PC-9 (cell line): Measurements from ENCODE around the gene ST6GALNAC1. TPM values are rescaled to one million over a fixed set of nuclear protein-coding genes. Genes with fewer than 3 reads are reported as not detected.

Experiments
- BruUV-seq: library from RNA; stranded (reverse); fragments of 400-500 nt; replicated peaks from 2 replicates; lab custom pipeline; 2021; lab: Mats Ljungman, UMichigan
- CTCF ChIA-PET: fragments of 300-600 bp; sonication (Branson Sonifier 250); formaldehyde crosslinking; loops from one replicate; lab custom pipeline; 2022; ENCODE audit warnings: antibody characterized with exemption; lab: Charles Lee
- POLR2A ChIA-PET: fragments of 300-600 bp; sonication (Branson Sonifier 250); formaldehyde crosslinking; loops from one replicate; lab custom pipeline; 2022; ENCODE audit warnings: antibody characterized with exemption; ENCODE audit not compliant: unreplicated experiment; lab: Charles Lee
- DNase-seq, 2 experiments: peaks; one replicate each; pipeline versions ENCODE4 v3.0.0 to v3.0.0-alpha.2; 2015 to 2022; ENCODE audit warnings: mixed read lengths in 1 of 2
- H2AFZ ChIP-seq: fragments of 200-600 bp; sonication (generic); 2 replicates; pipeline ENCODE4 v1.8.1; 2017; ENCODE audit warnings: antibody characterized with exemption
- H3F3A ChIP-seq: fragments of 200-600 bp; sonication (generic); 2 replicates; pipeline ENCODE4 v1.8.1; 2017; ENCODE audit warnings: antibody characterized with exemption, mild to moderate bottlenecking, low read depth; ENCODE audit not compliant: insufficient read depth
- H3K27ac ChIP-seq: fragments of 200-600 bp; sonication (generic); 2 replicates; pipeline ENCODE4 v1.6.1; 2016; ENCODE audit warnings: mixed run types
- H3K27me3 ChIP-seq: fragments of 200-600 bp; sonication (generic); 2 replicates; pipeline ENCODE4 v1.6.1; 2016; ENCODE audit warnings: low read depth, mixed run types; ENCODE audit not compliant: insufficient read depth
- H3K36me3 ChIP-seq: fragments of 200-600 bp; sonication (generic); 2 replicates; pipeline ENCODE4 v1.6.1; 2016; ENCODE audit warnings: low read depth, mixed run types
- H3K4me1 ChIP-seq: fragments of 200-600 bp; sonication (generic); replicated peaks from 2 replicates; pipeline ENCODE4 v1.6.1; 2016; ENCODE audit warnings: mixed run types; ENCODE audit not compliant: insufficient read depth
- H3K4me2 ChIP-seq: fragments of 200-600 bp; sonication (generic); 2 replicates; pipeline ENCODE4 v1.6.1; 2017; ENCODE audit warnings: mixed run types
- H3K4me3 ChIP-seq: fragments of 200-600 bp; sonication (generic); 2 replicates; pipeline ENCODE4 v1.6.1; 2016; ENCODE audit warnings: mixed run types
- H3K79me2 ChIP-seq: fragments of 200-600 bp; sonication (generic); 2 replicates; pipeline ENCODE4 v1.6.1; 2017; ENCODE audit warnings: low read depth, mixed run types
- H3K9me2 ChIP-seq: fragments of 200-600 bp; sonication (generic); 2 replicates; pipeline ENCODE4 v1.8.1; 2017; ENCODE audit warnings: mild to moderate bottlenecking; ENCODE audit not compliant: insufficient read depth
- H3K9me3 ChIP-seq: fragments of 200-600 bp; sonication (generic); 2 replicates; pipeline ENCODE4 v1.8.1; 2016; ENCODE audit warnings: low read depth; ENCODE audit not compliant: insufficient read depth
- H4K20me1 ChIP-seq: fragments of 200-600 bp; sonication (generic); 2 replicates; pipeline ENCODE4 v1.8.1; 2017; ENCODE audit not compliant: insufficient read depth
- EZH2 ChIP-seq: fragments of 200-600 bp; sonication (generic); IDR thresholded peaks from 2 replicates; pipeline ENCODE4 v1.8.0; 2017; ENCODE audit warnings: antibody characterized with exemption, low read depth
- intact Hi-C: fragments of 100-400 bp; cut with micrococcal nuclease; formaldehyde crosslinking; loops from one replicate; pipeline ENCODE4 v1.10.0; 2022; ENCODE audit not compliant: unreplicated experiment
- total RNA-seq: library from RNA; stranded (reverse); gene quantifications from 2 replicates; pipeline ENCODE4 v1.2.3, GENCODE V29; 2021
- TF ChIP-seq, protein P1 (sequence below): fragments of 200-600 bp; sonication (generic); conservative IDR thresholded peaks from 2 replicates; pipeline ENCODE4 v1.6.1; 2017; ENCODE audit warnings: mixed run types, antibody characterized with exemption, mild to moderate bottlenecking, moderate library complexity

Gene ST6GALNAC1
- total RNA-seq, 1 experiment from 2014 or later = 0.76 TPM

DNA sequence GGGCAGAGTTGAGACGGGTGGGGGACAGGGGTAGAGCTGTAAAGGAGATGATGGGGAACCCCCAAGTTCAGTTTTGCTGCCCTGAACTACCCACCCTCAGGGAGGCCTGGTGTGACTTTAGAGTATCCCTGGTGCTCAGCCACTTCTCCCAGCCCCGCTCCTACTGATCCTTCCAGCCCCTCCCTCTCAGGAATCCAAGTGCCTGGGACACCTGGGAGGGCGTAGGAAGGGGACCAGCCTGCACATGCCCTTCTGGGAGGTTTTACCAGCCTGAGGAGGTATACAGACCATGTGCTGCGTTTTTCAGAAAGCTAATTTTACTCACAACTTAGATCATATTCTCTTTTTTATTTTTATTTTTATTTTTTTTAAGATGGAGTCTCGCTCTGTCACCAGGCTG is 62.0 kb downstream of the ST6GALNAC1 start:
- no TSS peak for BruUV-seq
- no peak overlapping the region for H3K4me2 ChIP-seq
- intact Hi-C loops = no loop called here
- ChIA-PET CTCF (interaction anchor here (0.6 kb wide), 2 partner anchors 12 to 87 kb away, joined by 4 to 5 read pairs; a partner anchor contains a TSS), POLR2A (no interaction called here)
- no peaks in the 10 kb centered on the region for H3K79me2 ChIP-seq
- no peaks in the 10 kb centered on the region for H3K36me3 ChIP-seq
- H3K9me2 ChIP-seq = no peaks in the 10 kb centered on the region
- H3K4me3 ChIP-seq = no peak overlapping the region
- no peak for DNase-seq
- no peaks in the 10 kb centered on the region for H3K27me3 ChIP-seq
- H3K4me1 ChIP-seq = no peaks in the 10 kb centered on the region
- peaks cover 4% of the 10 kb centered on the region; the same call in 1 of the 2 replicates for H3F3A ChIP-seq
- TF ChIP-seq, protein P1, sequence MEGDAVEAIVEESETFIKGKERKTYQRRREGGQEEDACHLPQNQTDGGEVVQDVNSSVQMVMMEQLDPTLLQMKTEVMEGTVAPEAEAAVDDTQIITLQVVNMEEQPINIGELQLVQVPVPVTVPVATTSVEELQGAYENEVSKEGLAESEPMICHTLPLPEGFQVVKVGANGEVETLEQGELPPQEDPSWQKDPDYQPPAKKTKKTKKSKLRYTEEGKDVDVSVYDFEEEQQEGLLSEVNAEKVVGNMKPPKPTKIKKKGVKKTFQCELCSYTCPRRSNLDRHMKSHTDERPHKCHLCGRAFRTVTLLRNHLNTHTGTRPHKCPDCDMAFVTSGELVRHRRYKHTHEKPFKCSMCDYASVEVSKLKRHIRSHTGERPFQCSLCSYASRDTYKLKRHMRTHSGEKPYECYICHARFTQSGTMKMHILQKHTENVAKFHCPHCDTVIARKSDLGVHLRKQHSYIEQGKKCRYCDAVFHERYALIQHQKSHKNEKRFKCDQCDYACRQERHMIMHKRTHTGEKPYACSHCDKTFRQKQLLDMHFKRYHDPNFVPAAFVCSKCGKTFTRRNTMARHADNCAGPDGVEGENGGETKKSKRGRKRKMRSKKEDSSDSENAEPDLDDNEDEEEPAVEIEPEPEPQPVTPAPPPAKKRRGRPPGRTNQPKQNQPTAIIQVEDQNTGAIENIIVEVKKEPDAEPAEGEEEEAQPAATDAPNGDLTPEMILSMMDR = no peak
- TF ChIP-seq EZH2 = no peak
- H2AFZ ChIP-seq = no peak overlapping the region
- H3K27ac ChIP-seq = no peak overlapping the region
- H4K20me1 ChIP-seq = no peaks in the 10 kb centered on the region
- no peaks in the 10 kb centered on the region for H3K9me3 ChIP-seq

GRCh38 chr17:76579281-76579680 is 64.3 kb downstream of the ST6GALNAC1 start:
- H3K9me2 ChIP-seq = no peaks in the 10 kb centered on the region
- CTCF ChIA-PET = no interaction called here
- no peaks in the 10 kb centered on the region for H3K27me3 ChIP-seq
- BruUV-seq = no TSS peak
- intact Hi-C loops = no loop called here
- no peak for DNase-seq
- no peaks in the 10 kb centered on the region for H3K9me3 ChIP-seq
- no peaks in the 10 kb centered on the region for H3K36me3 ChIP-seq
- H3K79me2 ChIP-seq = no peaks in the 10 kb centered on the region
- no peak for TF ChIP-seq EZH2
- TF ChIP-seq, protein P1 = no peak
- no peaks in the 10 kb centered on the region for H4K20me1 ChIP-seq
- POLR2A ChIA-PET = no interaction called here
- no peak overlapping the region for H3K27ac ChIP-seq
- H3K4me2 ChIP-seq = no peak overlapping the region
- H3K4me3 ChIP-seq = no peak overlapping the region
- peaks cover 2% of the 10 kb centered on the region; the same call in 1 of the 2 replicates for H3F3A ChIP-seq
- no peaks in the 10 kb centered on the region for H3K4me1 ChIP-seq
- H2AFZ ChIP-seq = no peak overlapping the region

DNA sequence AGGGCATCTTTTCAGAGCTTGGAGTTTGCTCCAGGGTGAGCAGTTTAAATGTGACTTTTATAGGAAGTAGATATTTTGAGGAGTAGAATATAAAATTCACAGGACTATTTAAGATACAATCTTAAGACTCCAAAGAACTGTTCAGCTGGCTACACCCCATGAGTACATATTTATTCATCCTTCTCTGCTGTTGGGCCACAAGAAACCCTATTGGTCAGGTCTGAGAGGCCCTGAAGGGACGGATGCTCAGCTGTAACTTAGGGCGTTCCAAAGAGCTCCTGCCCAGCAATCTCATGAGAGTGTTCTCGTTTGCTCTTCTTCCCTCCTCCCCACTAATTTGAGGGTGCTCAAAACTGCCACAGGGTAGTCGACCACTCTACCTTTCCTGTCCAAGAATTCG is 65.2 kb downstream of the ST6GALNAC1 start:
- H3K79me2 ChIP-seq = no peaks in the 10 kb centered on the region
- no peaks in the 10 kb centered on the region for H4K20me1 ChIP-seq
- H3K9me3 ChIP-seq = no peaks in the 10 kb centered on the region
- H3K4me3 ChIP-seq = no peak overlapping the region
- H3K9me2 ChIP-seq = no peaks in the 10 kb centered on the region
- POLR2A ChIA-PET = interaction anchor here (0.6 kb wide), 1 partner anchor 16 kb away, joined by 3 read pairs; no protein-coding TSS in a partner anchor
- no peak for TF ChIP-seq EZH2
- TF ChIP-seq, protein P1 = no peak
- H3F3A ChIP-seq = no peaks in the 10 kb centered on the region
- no peak overlapping the region for H3K27ac ChIP-seq
- intact Hi-C loops = no loop called here
- no peak overlapping the region for H2AFZ ChIP-seq
- CTCF ChIA-PET = no interaction called here
- no peaks in the 10 kb centered on the region for H3K36me3 ChIP-seq
- no peaks in the 10 kb centered on the region for H3K27me3 ChIP-seq
- no peak overlapping the region for H3K4me2 ChIP-seq
- BruUV-seq = no TSS peak
- no peak for DNase-seq
- no peaks in the 10 kb centered on the region for H3K4me1 ChIP-seq
